NK-92 (cell line): ENCODE measurements around the gene NR1I2.

Experiments
- DNase-seq: peaks from one replicate; lab custom pipeline; 2025; ENCODE audit not compliant: unreplicated experiment; lab: John Stamatoyannopoulos, UW

The NR1I2 gene

DNA sequence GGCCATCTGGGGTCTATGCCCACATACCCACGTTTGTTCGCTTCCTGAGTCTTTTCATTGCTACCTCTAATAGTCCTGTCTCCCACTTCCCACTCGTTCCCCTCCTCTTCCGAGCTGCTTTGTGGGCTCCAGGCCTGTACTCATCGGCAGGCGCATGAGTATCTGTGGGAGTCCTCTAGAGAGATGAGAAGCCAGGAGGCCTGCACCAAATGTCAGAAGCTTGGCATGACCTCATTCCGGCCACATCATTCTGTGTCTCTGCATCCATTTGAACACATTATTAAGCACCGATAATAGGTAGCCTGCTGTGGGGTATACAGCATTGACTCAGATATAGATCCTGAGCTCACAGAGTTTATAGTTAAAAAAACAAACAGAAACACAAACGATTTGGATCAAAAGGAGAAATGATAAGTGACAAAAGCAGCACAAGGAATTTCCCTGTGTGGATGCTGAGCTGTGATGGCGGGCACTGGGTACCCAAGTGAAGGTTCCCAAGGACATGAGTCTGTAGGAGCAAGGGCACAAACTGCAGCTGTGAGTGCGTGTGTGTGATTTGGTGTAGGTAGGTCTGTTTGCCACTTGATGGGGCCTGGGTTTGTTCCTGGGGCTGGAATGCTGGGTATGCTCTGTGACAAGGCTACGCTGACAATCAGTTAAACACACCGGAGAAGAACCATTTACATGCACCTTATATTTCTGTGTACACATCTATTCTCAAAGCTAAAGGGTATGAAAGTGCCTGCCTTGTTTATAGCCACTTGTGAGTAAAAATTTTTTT is 35.9 kb downstream of the NR1I2 start:
- DNase-seq, result no peak

DNA sequence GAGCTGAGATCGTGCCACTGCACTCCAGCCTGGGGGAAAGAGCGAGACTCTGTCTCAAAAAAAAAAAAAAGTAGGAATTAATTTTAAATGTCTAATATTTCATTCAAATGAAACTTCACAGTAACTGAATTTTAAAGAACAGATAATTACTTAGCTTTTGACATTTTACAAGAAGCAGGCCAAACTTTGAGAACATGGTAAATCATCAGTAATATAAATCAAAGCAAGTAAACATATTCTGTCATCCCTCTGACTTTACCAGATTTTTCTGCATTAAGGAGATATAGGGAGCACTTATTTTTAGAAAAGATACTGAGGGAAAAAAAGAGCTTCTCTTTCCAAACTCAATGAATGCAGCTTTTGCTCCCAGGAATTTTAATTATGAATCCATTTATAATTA is 37.0 kb downstream of the NR1I2 start:
- DNase-seq, result no peak

DNA sequence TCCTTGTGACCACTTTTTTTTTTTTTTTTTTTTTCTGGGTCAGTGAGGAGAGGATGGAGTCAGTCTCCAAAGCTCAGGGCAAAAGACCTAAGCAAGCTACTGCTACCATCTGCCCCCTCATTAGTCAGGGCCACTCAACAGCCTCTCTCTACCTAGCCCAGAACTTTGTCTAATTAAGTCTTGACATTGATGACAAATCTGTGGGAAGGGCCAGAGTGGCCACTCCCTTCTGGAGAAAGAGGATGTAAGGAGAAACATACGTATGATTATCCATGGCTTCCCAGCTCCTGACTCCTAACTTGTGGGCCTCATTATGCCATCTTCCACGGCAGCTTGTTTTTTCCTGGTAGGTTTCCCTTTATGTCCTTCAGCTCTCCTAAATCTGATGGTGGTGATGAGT is 37.9 kb downstream of the NR1I2 start:
- DNase-seq, result no peak

DNA sequence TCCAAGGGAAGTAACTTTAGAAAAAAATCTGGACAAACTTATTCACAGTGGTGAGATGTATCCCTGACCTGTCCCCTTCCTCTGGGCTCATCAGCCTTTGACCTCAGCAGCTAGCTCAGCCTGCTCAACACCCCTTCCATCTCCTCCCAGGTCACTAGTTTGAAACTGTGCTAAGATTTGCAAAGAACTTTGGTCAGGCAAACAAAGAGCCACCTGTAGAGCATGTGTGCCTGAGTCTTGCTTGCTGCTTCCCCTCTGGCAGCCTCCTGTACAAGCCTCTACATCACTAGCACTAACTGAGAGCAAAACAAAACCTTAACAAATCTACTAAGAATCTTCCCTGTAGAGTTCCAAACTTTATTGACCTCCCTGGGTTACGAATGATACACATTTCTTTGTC is 43.9 kb downstream of the NR1I2 start:
- no peak for DNase-seq

DNA sequence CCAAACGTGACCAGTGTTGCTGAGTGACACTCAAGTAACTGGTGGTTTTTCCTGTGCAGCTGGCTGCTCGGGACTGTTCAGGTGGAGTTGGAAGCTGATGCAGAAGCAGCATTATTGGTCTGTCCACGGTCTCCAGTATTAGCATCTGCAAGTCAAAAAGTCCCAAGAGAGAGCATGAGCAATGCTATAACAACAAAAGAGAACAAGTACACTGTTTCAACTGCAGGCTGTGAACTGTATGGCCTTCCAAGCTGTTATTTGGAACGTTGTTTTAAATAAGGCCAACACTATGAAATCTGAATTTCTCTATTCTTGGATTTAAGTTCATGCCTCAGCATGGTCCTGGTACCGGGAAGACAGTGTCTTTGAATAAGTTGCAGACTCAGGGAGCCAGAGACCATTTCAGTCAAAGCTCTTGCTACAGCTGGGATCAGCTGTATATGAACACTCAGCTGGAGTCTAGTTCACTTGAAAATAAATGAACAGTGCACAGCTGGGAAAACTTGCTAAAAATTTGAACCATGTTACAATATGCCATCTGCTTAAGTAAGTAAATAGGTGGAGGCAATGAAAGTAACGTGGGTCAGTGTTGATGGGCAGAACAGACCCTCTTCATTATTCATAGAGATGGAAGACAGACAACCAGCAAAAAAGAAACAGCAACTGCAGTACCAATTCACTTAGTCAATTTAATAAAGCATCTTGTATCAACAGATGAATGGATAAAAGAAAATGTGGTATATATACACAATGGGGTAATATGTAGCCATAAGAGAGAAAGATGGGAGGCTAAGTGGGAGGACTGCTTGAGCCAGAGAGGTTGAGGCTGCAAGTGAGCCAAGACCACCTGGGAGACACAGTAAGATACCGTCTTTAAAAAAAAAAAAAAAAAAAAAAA is 45.1 kb downstream of the NR1I2 start:
- DNase-seq, result no peak

DNA sequence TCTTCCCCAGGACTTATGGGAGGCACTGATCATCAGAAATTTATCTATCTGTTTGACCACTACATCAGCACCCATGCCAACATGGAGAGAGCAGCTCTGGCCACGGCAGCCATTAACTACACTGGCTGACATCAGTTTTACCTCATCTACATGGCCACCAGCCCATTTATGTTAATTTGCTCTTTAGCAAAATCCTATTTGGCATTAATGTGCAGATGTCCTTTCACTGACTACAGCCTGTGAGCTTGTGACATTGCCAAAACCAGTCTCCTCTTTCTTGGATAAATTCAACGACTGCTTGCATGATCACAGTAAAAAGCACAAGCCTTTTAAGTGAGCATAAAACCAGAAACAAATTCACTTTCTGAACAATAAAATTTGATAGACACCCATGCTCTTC is 47.5 kb downstream of the NR1I2 start:
- DNase-seq, result no peak

DNA sequence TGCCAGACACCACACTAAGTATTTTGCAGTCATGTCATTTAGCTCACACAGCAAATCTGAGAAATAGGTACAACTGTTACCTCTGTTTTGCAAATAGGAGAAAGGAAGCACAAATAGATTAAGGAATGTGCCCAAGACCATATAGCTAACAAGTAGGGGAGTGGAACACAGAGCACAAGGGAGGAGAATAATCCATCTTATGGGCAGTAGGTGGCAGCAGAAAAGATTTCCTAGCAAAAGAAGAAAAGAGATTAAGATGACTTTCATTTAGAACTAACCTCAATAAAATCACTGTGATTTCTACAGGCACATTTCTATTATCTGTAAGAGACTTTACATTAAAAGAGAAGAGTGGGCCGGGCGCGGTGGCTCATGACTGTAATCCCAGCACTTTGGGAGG is 49.1 kb downstream of the NR1I2 start:
- DNase-seq, result no peak

DNA sequence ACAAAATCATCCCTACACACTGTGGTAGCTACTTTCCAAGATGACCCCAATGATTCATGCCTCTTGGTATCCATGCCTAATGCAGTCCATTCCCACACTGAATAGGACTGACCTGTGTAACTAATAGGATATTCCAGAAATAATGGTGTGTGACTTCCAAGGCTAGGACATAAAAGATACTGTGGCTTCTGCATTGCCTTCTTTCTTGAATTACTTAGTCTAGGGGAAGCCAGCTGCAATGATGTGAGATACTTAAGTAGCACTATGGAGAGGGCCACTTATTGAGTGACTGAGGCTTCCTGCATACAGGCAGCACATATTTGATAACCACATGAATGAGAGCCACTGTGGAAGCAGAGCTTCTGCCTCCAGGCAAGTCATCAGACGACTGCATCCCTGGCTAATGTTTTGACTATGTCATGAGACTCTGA is 50.1 kb downstream of the NR1I2 start:
- DNase-seq, result no peak

DNA sequence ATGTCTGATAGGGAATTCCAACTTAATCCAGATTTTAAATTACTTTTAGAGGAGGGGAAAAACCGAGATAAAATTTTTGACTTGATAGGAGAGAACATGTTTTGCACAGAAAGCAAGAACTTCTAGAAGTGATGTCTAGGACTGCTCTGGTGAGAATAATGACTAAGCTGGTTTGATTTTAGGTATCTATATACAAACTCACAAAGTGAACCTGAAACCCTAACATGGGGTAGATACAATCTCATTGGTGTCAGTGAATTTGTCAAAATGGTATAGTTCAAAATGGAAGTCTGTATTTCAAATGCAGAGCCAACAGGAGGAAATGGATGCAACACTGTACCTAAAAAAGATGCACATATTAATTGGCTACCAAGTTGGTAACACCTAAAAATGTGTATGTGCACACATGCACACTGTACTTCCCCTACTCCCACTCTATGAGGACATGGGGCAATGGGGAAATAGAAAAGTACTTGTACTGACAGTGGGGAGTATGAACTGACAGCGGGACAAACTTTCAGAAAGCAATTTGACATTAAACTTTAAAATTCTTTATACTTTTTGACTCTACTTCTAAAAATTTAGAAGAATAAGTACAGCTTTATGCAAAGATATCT is 53.0 kb downstream of the NR1I2 start:
- no peak for DNase-seq

DNA sequence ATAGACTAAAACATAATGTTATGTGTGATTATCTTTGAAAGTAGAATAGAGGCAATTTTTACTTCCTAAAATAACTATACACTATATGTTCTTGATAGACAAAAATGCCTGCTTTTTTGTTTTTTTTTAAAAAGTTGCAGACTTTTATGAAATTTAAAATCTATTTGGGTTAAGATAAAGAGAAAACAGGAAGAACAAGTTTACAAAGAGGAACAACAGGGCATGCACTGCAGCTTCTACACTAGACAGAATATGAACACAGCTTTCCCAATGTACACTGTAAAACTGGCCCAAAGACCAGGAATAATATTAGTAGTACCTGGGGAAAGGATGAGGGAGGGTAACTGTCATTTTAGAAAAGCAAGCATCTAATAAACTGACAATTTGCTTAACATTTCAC is 53.7 kb downstream of the NR1I2 start:
- DNase-seq, result no peak

DNA sequence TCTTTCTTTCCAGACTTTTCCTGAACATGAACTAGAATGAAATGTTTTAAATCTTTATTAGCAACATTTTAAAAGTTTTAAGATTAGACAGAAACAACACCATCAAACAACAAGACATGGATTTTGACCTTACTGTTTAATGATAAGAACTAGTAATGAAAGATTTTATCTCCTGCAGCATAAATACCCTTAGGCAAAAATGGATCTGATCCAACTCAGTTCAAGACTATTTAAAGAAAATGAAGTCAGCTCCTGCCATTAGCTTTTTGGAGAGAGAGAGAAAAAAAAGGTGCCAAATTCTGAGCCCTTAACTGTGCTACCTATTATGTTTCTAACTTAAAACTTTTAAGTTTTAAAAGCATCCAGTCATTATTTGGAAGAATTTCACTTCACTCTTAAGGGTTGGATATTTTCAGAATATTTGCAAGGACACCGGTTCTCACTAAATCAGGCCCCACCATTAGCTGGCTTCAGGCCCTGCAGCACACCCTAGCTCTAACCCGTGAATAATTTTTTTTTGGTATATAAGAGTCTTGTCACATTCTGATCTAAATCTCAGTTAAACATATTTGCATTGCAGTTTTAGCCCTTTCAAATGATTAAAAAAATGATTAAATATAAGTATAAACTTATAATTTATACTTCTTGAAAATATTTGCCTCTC is 60.0 kb downstream of the NR1I2 start:
- no peak for DNase-seq

DNA sequence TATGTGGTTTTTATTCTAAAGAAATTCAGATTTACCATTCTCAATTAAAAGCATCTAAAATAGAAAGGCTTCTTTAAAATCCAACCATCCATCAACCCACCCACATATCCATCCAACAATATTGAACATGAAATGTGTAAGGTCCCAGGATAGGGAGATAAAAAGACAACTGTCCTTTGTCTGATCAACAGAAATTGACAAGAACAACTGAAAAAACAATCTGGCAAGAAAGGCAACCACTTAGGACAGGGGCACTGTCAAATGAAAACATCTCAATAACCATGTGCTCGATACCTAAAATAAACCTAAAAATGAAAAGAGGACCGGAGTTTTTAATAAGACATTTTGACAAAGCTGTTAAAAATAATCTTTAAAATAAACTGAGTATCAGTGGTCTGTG is 67.2 kb downstream of the NR1I2 start:
- no peak for DNase-seq

DNA sequence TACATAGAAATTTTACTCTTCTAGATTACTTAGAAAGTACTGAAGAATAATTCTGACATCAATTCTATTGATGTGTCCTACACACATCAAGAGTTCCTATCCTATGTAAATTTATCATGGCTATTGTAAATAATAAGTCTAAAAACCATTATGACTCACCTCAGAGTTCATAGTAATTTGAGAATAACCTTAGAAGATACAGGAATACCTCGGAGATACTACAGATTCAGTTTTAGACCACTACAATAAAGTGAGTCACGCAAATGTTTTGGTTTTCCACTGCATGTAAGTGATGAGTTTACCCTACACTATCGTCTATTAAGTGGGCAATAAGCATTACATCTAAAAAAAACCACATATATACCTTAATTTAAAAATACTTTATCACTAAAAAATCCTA is 74.8 kb downstream of the NR1I2 start:
- DNase-seq, result no peak

DNA sequence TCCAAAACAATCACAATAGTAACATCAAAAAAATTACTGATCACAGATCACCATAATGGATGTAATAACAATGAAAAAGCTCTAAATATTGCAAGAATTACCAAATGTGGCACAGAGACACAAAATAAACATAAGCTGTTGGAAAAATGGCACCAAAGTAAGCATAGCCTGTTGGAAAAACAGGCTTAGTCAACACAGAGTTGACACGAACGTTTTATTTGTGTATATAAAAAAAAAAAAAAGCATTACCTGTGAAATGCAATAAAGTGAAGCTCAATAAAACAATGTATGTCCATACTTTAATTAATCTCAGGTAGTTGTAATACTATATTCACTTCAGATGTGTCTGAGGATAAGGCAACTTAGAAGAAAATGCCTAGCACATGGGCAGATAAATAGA is 77.1 kb downstream of the NR1I2 start:
- DNase-seq, result no peak

DNA sequence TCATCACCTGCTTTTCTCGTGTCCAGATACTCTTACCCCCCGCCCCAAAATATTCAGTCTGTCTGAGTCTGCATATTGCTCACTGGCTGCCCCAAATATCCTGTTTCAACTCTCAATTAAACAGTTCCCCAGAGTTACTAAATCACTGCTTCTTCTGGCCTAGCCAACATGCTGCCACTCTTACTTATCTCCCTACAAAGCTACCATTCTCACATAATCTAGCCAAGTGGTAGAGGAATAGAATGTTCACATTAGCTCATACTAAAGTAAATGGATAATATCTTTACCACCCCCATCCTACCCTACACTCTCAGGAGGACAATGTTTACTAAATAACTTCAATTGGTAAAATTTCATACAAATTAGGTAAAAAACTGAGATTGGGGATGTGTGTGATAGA is 77.8 kb downstream of the NR1I2 start:
- DNase-seq, result no peak

DNA sequence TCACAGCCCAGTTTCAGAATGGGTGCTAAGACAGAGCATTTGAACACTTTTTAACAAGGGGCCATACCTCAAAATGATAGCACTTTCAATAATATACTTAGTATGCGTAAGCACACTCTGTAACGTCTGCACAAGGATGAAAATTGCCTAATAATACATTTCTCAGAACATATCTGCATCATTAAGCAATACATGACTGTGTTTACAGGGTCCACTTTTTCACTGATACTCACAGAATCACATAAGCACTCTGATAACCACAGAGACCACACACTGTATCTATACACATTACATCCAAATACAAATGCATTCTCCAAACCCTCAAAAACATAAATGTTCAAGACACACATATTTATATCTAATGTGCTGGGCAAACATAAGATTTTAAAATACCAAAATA is 79.8 kb downstream of the NR1I2 start:
- no peak for DNase-seq

DNA sequence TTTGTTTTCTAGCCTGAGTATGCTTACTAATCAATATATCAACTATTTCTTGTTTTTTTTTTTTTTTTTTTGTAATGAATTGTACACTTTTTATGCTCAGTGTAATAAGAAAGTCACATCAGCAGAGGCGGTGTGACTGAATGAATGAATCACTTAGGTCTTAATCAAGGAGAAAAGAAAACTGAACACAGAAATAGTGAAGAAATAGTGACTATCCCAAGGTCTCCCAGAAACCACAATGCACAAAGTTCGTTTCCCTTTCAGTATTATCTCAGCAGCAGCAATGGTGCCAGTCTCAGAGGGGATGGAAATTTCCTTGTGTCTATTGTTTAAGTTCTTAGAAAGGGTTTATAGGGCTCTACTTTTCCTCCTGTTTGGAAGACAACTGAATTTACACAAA is 80.7 kb downstream of the NR1I2 start:
- no peak for DNase-seq

DNA sequence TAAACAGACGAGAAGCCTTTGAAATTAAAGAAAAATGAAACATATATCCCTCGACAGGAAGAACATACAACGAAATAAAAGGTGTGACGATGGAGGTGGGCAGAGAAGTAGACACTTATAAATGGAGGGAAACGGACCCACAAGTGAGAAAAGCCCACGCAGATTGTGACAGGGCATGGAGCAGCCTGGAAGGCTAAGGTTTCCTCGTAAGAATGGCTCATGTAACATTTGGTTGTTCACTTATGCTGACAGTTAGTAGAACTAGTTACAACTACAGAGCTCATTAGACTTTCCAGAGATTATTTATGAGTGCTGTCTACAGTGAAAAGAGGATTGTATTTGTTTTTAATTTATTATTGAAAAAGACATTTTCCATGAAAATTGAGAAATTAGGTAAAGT is 82.6 kb downstream of the NR1I2 start:
- DNase-seq, result no peak
